Measurements from ENCODE around the gene DEXI.
"Not testable (repeated sequence)": the region's sequence is repeated elsewhere in the genome, so short reads cannot be mapped to it uniquely, and the experiment has no call there.

The DEXI gene

DNA sequence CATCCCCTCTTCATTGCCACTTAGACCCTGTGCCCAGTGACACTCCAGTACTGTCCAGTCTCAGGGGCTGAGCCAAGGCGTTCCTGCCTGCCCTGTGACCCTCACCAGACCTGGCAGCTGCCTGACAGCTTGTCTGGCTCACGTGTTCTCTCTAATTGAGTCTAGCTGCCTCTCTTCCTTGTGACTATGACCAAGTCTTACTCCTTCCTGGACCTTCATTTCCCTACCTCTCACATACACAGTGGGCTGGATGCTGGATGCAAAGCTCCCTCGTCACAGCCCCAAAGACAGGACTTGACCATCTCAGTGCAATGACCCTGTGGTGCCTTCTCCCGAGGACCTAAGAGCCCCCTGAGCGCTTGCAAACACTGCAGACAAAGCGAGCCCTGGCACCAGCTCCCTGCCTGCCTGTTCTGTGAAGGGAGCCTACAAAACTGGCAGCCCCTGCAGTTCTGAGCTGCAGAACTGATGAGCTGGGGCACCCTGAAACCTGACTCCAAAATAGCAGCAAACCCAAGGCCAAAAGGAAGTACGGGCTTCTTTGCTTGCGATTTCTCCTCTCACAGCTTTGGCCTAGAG is 1.7 kb downstream of the DEXI start:
- no peak for DNase-seq

DNA sequence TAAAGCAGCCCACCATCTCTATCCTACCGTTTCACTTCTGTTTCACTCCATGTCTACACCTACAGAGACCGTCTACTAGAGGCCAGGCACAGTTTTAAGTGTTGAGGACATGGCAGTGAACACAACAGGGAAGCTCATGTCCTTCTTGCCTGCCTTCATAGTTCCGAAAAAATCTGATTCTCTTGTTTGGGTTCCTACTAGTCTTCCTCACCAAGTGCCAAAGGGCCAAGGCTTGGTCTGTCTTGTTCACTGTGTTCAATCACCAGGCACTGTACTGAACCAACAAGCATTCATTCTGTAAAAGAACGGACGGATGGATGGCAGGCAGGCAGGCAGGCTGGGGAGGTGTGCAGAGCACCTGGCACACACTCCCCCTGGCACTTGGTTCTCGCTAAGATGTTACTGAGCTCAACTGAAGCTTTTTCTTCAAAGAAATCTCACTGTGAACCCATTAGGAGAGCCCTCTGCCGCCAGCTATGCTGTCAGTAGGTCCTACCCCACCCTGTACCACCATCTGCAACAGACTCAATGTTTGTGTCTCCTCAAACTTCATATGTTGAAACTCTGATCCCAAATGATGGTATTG is 2.5 kb downstream of the DEXI start:
- DNase-seq, result no peak

DNA sequence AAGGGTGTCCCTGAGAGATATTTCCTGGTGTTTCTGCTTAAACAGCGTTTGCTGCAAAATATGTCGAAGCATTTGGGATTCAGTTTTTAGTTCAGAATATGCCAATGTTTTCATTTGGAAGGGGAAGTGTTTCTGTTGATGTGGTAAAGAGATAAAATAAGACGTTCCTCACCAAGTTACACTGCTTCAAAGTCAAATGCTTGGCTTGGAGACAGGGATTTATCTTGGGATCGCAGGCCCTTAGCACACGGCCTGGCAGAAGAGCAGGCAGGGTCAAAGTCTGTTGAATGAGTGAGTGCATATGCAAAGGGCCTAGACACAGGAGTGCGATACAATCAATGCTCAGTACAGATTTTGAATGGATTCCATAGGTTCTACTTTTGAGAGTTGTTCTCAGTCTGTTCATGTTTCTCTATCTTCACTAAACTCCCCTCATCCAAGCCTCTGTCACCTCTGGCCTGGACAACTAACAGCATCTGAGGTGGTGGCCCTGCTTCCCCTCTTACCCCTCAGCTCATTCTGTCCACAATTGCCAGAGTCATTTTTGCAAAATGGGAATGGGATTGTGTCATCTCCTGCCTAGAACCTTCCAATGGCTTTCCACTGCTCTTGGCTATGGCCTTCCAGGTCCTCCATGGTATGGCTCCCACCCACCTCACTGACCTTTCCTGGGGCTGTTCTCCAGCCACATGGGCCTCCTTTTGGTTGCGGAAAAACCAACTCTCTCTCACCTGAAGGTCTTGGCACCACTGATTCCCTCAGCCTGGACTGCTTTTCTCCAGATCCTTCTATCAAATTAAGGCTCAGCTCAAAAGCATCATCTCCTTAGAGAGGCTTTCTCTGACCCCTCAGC is 3.2 kb downstream of the DEXI start:
- no peak for DNase-seq

DNA sequence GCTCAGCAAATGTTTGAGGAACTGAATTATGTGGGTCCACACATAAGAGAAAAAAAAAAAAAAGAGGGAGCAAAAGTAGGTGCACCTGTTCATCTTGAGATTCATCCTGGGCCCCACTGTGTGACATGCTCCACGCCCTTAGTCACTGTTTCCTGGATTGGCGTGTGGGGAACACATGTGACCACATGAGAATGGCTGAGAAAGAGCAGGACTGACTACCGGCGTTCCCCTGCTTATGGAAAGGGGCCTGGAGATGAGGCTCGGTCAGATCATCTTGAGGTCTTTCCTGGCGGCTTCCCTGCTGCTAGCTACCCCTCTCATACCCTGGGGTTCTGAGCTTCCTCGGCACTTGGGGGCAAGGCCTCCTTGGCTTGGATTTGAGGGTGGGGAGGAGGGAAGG is 3.9 kb downstream of the DEXI start:
- DNase-seq, result no peak

DNA sequence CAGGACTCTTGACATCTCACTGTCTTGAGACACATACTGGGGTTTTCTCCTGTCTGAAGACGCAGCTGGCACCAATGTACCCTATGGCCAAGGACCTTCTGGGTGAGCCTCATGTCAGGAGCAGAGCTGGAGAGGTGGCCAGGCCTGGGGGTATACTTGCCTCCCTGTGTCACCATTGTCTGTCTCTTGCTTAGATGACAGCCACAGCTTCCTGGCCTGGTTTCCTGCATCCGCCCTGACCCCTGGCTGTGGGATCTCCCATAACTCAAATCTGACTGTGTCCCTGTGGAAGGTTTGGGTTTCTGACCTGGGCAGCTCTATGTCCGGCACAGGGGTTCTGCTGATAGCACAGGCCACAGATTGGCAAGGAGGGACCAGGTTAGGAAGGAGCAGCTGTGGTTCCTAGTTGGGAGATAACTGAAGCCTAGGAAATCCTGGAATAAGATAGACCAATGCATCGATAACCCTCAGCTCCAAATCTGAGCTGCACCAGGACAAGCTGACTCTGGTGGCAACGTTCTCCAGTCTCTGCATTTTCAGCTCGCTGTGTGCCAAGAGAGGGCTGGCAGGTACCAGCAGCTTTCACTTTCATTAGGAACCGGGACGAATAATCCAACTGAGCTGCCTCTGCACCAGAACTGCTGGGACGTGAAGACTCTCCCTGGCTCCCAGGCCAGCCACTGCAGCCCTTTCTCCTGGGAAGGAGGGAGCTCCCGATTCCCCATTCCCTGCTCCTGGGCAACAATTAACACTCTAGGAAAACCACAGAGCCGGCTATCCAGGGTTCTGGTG is 5.0 kb downstream of the DEXI start:
- no peak for DNase-seq

DNA sequence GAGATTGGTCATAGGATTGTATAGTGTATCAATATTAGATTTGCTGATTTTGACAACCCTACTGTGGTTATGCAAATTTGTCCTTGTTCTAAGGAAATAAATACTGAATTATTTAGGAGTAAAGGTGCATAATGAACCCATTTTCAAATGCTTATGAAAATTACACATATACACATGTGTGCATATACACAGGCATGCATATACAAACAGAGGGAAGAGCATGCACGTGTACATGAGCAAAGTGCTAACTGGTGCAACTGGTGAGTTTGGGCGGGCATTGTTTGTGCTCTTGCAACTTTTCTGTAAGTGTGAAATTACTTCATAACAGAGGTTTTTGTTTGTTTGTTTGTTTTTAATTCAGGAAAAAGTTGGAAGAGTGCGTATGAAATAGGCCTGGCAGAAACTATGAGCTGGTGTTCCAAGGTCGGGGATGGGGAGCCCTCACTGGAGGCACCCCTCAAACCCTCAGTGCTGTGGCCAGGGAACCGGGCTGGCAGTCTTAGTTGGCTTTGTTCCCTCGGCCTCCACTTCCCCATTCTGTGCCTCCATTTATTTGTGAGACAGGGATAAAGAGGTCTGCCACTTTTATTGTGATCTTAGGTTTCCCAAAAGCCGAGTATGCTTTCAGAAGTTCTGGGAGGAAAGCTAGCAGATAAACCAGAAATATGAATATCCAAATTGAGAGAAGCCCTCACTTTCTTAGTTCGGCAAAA is 5.8 kb downstream of the DEXI start:
- no peak for DNase-seq

DNA sequence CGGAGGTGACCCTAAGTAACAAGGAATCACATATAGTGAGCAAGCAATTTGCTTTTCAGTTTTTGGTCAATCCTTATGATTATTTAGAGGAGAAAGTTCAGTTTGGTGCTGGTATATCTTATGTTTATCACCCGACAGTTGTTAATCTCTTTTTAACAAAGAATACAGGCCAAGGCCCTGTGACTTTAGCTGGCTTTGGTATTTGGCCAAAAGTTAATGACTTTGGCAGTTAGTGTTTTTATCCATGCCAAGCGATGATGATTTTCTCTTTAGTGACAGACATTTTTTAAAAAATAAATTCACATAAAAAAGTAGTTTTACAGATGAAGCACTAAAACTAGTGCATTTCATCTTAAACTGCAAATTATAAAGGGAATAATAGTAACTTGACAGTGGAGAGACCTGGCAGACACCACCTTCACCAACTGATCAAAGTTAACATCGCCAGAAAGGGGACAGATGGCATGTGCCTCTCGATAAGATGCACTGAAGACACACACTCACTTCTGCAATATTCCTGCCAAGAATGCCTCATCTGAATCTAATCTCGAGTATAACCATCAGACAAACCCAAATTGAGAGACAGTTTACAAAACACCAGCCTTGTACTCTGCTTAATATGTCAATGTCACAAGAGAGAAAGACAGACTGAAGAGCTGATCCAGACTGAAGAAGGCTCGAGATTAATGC is 6.9 kb downstream of the DEXI start:
- DNase-seq, result no peak

DNA sequence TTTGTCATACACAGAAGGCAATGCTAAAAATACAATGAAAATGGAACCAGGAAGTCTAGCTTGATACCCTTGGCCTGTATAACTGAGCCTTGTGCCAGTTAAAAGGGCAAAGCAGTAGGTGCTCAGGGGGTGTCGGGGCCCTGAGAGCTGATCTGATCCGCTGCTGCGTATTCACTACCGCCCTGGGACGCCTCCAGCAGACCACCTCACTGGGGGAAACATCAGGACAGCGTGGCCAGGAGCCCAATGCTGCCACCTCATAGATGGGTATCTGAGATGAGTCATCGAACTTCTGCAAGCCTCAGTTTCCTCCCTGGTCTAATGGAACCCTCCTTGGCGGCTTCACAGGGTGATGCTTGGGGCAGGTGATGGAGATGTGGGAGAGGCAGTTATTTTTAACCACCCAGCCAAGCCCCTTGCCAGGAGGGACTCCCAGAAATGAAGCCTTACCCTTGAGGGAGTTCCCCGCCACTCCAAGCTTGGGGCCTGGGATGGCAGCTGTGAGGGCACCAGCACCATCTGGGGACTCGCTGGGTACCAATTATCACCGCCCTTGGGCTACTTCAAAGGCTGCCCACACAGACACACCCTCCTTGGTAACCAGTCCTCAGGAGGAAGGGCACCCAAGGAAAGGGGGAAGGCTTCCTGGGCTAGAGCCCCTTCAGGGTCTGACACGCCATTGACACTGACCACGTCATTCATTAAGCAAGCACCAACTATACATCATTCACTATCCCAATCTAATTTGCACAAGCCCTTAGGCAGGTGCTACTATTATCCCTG is 7.8 kb downstream of the DEXI start:
- DNase-seq, result no peak

DNA sequence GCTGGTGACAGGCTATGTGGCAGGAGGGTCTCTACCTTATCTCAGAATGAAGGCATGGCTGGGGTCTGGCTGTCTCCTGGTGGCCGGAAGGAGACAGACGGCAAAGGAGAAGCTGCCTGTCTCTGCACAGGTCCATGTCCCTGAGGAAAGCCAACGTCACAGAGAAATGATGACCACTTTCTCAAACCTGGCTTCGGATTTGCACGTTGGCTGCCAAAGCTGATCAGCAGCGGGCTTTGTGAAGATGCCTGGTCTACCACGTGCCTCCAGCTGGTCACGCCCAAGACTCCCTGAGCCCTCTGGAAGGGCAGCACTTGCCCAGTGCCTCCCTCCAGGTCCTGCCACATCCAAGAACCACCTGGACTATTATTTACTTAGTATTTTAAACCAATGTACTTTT is 8.4 kb downstream of the DEXI start:
- no peak for DNase-seq

DNA sequence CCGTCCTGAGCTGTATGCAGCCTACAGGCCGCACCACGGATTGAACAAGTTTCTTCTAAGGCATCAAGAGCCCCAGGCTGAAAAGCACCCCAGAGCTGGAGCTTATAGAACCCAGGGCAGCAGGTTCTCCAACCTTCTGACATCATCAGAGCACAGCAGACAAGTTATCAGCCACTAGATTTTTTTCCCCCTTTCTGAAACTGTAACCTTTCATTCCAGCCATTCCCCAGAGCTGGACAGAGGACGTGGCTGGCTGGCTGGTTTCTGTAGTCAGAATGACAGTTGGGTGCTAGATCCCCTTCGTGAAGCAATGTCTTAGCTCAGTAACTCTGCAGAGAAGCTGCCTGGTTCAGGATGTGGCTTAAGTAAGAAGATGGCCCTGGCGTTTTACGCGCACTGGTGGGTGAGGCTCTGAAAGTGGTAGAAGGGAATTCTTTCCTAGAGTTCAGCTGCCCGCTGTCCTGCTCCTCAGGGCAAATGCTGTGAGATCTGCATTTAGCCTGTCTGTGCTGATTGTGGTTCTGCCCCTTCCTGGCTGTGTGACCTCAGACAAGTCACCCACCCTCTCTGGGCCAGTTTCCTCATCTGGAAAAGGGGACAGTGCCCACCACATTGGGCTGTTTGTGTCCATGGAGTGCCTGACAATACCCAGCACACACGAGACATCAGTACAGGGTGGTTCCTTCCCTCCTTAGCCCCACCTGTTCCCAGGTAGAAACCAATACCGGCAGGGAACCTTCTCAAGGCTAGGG is 9.1 kb downstream of the DEXI start:
- no peak for DNase-seq

DNA sequence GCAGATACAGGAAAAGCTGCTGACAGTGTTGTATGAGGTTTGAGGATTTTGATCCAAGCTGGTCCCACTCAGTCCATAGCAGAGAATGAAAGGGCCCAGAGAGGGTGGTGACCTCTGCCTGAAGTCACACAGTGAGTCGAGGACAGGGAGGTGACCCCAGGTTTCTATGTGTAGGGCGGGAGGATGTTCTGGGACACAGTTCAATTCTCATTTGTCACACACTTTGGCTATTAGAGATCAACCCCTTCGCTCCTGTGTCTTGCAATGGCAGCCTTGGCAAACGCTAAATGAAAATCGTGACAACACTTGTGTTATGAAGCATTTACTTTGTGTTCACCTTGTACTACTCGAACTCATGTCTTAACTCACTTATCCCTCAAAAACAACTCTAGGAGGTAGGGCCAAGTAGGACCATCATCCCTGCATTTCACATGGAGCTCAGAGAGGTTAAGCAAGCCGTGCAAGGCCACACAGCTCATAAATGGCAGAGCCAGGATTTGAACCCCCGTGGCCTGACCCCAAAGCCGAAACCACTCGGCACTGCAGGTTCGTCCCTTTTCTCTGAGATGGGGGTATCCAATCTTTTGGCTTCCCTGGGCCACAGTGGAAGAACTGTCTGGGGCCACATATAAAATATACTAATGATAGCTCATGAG is 10.2 kb downstream of the DEXI start:
- DNase-seq, result no peak

DNA sequence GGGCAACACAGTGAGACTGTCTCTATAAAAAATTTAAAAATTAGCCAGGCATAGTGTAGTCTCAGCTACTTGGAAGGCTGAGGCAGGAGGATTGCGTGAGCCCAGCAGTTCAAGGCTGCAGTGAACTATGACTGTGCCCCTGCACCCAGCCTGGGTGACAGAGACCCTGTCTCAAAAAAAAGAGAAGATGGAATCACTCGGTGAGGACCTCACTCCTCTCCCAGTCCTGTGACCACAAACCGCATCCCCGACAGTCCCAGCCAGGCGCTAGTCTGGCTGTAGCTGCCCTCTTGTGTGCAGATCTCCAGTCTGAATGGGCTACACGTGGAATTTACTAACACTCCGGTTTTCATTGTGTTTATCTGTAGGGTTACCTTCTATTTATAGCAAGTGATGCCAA is 11.1 kb downstream of the DEXI start:
- no peak for DNase-seq

DNA sequence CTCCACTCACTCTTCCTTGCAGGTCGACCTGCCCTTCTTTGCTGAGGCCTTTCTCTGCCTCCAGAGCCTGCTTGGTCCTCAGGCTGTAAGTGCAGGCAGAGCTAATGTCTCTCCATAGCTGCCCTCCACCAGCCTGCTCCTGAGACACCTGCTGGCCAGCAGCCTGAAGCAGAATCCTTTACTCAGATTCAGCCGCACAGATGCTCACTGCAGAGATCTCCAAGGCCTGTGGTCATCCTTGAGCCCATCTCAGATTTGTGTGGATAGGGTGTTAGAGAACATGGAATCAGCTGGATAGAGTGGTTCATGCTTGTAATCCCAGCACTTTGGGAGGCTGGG is 11.5 kb downstream of the DEXI start:
- no peak for DNase-seq

DNA sequence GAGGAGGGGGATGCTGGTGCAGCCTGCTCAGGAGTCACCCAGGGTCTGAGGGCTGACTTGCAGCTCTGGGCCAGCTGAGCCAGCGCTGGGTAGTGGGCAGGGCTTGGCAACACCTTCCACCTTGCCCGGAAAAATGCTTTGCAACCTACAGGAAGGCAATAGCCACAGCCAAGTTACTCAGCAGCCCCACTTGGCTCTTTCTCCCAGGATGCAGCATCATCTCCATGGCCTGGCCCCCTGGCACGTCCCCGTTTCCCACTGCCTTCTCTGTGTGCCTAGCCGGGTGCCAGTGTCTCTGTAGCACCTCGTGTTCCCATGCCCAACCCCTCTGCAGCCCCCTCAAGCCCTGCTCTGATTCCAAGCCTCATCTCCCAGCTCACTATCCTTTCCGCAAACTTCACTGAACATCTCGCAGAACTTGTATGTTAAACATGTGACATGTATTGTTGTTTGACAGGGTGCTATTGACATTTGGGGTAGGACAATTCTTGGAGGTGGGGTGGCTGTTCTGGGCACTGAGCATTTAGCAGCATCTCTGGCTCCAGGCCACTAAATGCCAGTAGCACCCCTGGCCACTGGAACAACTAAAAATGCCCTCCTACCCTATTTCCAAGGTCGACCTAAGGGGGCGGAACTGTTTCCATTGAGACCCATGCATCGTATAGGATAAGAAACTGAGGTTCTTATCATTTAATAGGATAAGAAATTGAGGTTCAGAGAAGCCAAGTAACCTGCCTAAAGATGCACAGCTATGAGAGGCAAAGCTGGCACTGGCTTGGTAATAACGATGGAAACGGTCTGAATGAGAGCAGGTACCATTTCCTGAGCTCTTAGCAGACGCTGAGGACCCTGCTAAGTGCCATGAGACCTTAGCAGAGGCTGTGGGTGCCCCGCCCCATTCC is 12.2 kb downstream of the DEXI start:
- DNase-seq, result no peak

DNA sequence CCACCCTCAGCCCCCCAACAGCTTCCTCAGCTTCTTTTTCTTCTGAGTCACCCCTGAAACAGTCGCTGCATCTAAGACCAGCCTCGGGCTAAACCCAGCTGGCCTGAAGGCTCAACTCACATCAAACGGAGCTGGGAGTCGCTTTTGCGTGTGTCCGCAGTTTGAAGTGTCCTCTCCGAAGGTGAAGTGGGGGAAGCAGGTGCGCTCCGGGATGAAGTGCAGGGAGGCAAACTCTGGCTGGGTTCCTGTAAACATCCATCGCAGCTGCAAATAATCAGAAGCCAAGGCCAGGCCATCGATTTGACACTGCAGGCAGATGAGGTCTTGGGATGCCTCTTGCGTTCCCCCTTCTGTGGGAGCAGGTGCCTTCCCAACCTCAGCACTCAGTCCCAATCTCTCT is 13.2 kb downstream of the DEXI start:
- DNase-seq, result not testable (repeated sequence)

DNA sequence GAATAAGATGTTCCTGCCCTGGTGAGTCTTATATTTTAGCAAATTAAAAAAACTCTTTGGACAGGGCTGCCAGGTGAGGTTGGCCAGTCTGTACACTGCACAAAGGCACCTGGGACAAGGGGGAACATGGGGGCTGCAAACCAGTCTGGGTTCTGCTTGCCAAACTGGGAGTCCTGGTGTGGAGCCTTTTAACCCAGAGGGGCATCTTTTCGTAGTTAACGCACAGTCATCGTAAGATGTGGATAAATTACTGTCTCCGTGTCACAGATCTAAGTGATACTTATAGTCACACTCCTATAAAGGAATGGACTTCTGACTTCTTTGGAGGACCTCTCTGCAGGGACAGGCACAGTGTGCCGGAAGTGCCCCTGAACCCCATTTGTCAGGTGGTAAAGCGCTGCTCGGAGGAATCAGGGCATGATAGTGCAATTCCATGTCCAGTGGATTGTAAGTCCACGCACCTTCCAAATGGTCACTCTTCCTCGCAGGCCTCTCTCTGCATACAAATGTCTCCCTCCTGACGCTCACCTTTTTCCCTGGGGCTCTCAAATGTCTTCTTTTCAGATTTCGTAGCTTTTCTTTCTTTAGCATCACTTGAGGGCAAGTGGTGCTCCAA is 14.7 kb downstream of the DEXI start:
- DNase-seq, result no peak

DNA sequence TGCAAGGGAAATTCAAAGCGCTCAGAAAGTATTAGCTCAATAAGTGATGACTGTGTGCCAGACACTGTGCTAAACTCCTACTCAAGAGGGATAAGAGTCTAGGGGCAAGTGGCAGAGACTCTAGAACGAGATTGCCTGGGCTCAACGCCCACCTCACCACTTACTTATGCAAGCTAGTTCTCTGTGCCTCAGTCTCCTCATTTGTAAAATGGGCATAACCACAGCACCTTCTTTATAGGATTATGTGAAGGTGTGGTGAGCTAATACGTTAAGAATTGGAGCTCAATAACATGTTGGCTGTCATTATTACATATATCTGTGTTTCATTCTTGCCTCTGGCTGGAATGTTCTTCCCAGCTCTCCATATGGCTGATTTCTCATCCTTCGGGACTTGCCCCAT is 15.4 kb downstream of the DEXI start:
- DNase-seq, result no peak

DNA sequence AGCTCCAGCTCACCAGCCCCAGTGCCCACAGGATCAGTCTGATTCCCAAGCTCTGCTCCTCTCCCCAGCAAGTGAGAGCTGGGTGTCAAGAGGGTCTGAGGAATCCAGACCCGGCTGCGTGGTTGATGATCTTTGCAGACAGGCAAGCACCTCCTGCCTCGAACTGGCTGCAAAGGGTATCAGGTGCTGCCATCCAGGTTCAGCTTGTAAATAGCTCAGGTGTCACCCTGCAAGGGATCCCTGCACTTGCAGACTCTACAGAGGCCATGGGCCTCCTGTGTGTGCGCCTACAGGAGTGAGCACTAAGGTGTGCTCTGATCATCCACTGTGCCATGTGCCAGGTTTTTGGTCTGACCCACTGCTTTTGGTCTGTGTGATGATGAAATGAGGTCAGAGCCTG is 16.2 kb downstream of the DEXI start:
- DNase-seq, result no peak

DNA sequence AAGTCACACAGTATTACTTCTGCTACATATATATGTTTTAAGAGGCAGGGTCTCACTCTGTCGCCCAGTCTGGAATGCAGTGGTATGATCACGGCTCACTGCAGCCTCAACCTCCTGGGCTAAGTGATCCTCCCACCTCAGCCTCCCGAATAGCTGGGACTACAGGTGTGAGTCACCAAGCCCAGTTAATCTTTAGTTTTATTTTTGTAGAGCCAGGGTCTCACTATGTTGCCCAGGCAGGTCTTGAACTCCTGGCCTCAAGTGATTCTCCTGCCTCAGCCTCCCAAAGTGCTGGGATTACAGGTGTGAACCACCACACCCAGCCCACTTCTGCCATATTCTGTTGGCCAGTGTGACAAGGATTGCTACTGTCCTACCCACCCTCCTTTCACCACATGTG is 17.0 kb downstream of the DEXI start:
- not testable (repeated sequence) for DNase-seq

Measured in cortex of kidney (tissue), 1 donor.